Caco-2 (cell line): ENCODE measurements around the gene MMP26. TPM values are rescaled to one million over a fixed set of nuclear protein-coding genes. Genes with fewer than 3 reads are reported as not detected.

Source experiments
- BruUV-seq: library from RNA; stranded (reverse); fragments of 400-500 nt; replicated peaks from 2 replicates; lab custom pipeline; 2021; lab: Mats Ljungman, UMichigan
- CTCF ChIA-PET: fragments of 300-600 bp; sonication (Branson Sonifier 250); formaldehyde crosslinking; loops from one replicate; lab custom pipeline; 2022; ENCODE audit warnings: antibody characterized with exemption; lab: Charles Lee
- POLR2A ChIA-PET: fragments of 300-600 bp; sonication (Branson Sonifier 250); formaldehyde crosslinking; loops from one replicate; lab custom pipeline; 2022; ENCODE audit warnings: antibody characterized with exemption; lab: Charles Lee
- DNase-seq, 2 experiments: peaks; one replicate each; pipeline versions ENCODE4 v3.0.0 to v3.0.0-alpha.2; 2020 to 2022
- H3K27me3 ChIP-seq: replicated peaks from 2 replicates; pipeline ENCODE4 v1.6.0; 2011; ENCODE audit warnings: low read length; ENCODE audit not compliant: control insufficient read depth, insufficient read depth
- H3K36me3 ChIP-seq: 2 replicates; pipeline ENCODE4 v1.5.1; 2011; ENCODE audit warnings: low read length; ENCODE audit not compliant: control insufficient read depth, insufficient read depth
- H3K4me1 ChIP-seq: fragments of 250-450 bp; sonication (Bioruptor Pico); 2 replicates; pipeline ENCODE4 v1.5.1; 2020; ENCODE audit warnings: mild to moderate bottlenecking
- H3K4me3 ChIP-seq: 2 replicates; pipeline ENCODE4 v1.5.1; 2011; ENCODE audit warnings: low read depth, mild to moderate bottlenecking, control low read depth, low read length
- H3K9me3 ChIP-seq: fragments of 250-450 bp; sonication (Bioruptor Pico); 2 replicates; pipeline ENCODE4 v1.5.1; 2020; ENCODE audit warnings: mild to moderate bottlenecking, moderate library complexity
- H3K27ac Mint-ChIP-seq: one replicate; pipeline ENCODE4 v1.8.0; 2022; ENCODE audit warnings: mixed read lengths; ENCODE audit not compliant: unreplicated experiment
- H3K27me3 Mint-ChIP-seq: one replicate; pipeline ENCODE4 v1.8.0; 2022; ENCODE audit warnings: mixed read lengths; ENCODE audit not compliant: insufficient read depth, unreplicated experiment
- H3K36me3 Mint-ChIP-seq: one replicate; pipeline ENCODE4 v1.8.0; 2022; ENCODE audit warnings: mild to moderate bottlenecking, mixed read lengths; ENCODE audit not compliant: insufficient read depth, unreplicated experiment
- H3K4me1 Mint-ChIP-seq: one replicate; pipeline ENCODE4 v1.8.0; 2022; ENCODE audit warnings: low read depth, mixed read lengths; ENCODE audit not compliant: unreplicated experiment
- H3K4me3 Mint-ChIP-seq: one replicate; pipeline ENCODE4 v1.8.0; 2022; ENCODE audit warnings: mild to moderate bottlenecking, moderate library complexity, mixed read lengths; ENCODE audit not compliant: unreplicated experiment
- H3K9me3 Mint-ChIP-seq: one replicate; pipeline ENCODE4 v1.8.0; 2022; ENCODE audit warnings: mixed read lengths; ENCODE audit not compliant: unreplicated experiment
- CTCF ChIP-seq, 2 experiments: fragments of 200-600 bp in 1 of 2; IDR thresholded peaks; 1 replicate in 1 of 2; 2 replicates in 1 of 2; pipeline versions ENCODE4 v1.5.1 to v1.8.0; 2011 to 2022; ENCODE audit warnings: antibody characterized with exemption in 1 of 2, control low read depth in 1 of 2, inconsistent platforms in 1 of 2, low read depth in 1 of 2, low read length in 1 of 2, mild to moderate bottlenecking in 1 of 2, moderate library complexity in 1 of 2; ENCODE audit not compliant: insufficient read depth in 1 of 2, severe bottlenecking in 1 of 2, unreplicated experiment in 1 of 2
- intact Hi-C: fragments of 100-400 bp; cut with micrococcal nuclease; formaldehyde crosslinking; loops from one replicate; pipeline ENCODE4 v1.10.0; 2022; ENCODE audit not compliant: unreplicated experiment
- total RNA-seq: library from RNA; stranded (reverse); gene quantifications from 2 replicates; pipeline ENCODE4 v1.2.3, GENCODE V29; 2022

Gene MMP26
- total RNA-seq, 1 experiment from 2014 or later: not detected

GRCh38 chr11:4699697-4700435 lies 4.7 kb upstream of the MMP26 start:
- no peaks in the 10 kb centered on the region for H3K36me3 ChIP-seq
- no peak for DNase-seq
- H3K27me3 Mint-ChIP-seq: peaks cover 5% of the 10 kb centered on the region

GRCh38 chr11:4700436-4700820 lies 4.2 kb upstream of the MMP26 start:
- no peaks in the 10 kb centered on the region for H3K27me3 ChIP-seq

More at GRCh38 chr11:4699697-4700435, 4.7 kb upstream of the MMP26 start:
- no peaks in the 10 kb centered on the region for H3K4me1 ChIP-seq
- H3K27ac Mint-ChIP-seq: no peak overlapping the region
- H3K4me3 Mint-ChIP-seq: no peak overlapping the region
- H3K9me3 ChIP-seq: no peaks in the 10 kb centered on the region
- intact Hi-C loops: no loop called here
- H3K27me3 ChIP-seq: no peaks in the 10 kb centered on the region
- ChIA-PET CTCF (no interaction called here), POLR2A (no interaction called here)
- H3K4me3 ChIP-seq: no peak overlapping the region
- no peaks in the 10 kb centered on the region for H3K9me3 Mint-ChIP-seq
- no TSS peak for BruUV-seq
- H3K4me1 Mint-ChIP-seq: no peaks in the 10 kb centered on the region
- no peaks in the 10 kb centered on the region for H3K36me3 Mint-ChIP-seq
- TF ChIP-seq CTCF (IDR thresholded peaks at IDR 0.05; ENCODE audit: insufficient read depth in 1 of 2, low read depth in 1 of 2, low read length in 1 of 2, severe bottlenecking in 1 of 2, unreplicated experiment in 1 of 2): no peak

GRCh38 chr11:4704790-4705334 lies 278 bp downstream of the MMP26 start:
- Mint-ChIP-seq H3K27ac (no peak overlapping the region), H3K4me3 (no peak overlapping the region), H3K4me1 (no peaks in the 10 kb centered on the region), H3K9me3 (no peaks in the 10 kb centered on the region), H3K36me3 (no peaks in the 10 kb centered on the region), H3K27me3 (peaks cover 6% of the 10 kb centered on the region)
- intact Hi-C loops: loop anchor here (2.0 kb wide), 1 partner anchor 70 kb away; no protein-coding TSS in a partner anchor
- BruUV-seq: no TSS peak
- no peaks in the 10 kb centered on the region for H3K36me3 ChIP-seq
- no peak for TF ChIP-seq CTCF (IDR thresholded peaks at IDR 0.05; ENCODE audit: insufficient read depth in 1 of 2, low read depth in 1 of 2, low read length in 1 of 2, severe bottlenecking in 1 of 2, unreplicated experiment in 1 of 2)
- ChIA-PET CTCF (no interaction called here), POLR2A (interaction anchor here (0.6 kb wide), 1 partner anchor 81 kb away, joined by 3 read pairs; no protein-coding TSS in a partner anchor)
- H3K27me3 ChIP-seq: no peaks in the 10 kb centered on the region
- no peak overlapping the region for H3K4me3 ChIP-seq
- no peaks in the 10 kb centered on the region for H3K4me1 ChIP-seq
- DNase-seq: no peak
- no peaks in the 10 kb centered on the region for H3K9me3 ChIP-seq

More at GRCh38 chr11:4700436-4700820, 4.2 kb upstream of the MMP26 start:
- DNase-seq: no peak
- Mint-ChIP-seq H3K9me3 (no peaks in the 10 kb centered on the region), H3K4me1 (no peaks in the 10 kb centered on the region), H3K4me3 (no peak overlapping the region), H3K36me3 (no peaks in the 10 kb centered on the region), H3K27me3 (peaks cover 5% of the 10 kb centered on the region), H3K27ac (no peak overlapping the region)
- no peaks in the 10 kb centered on the region for H3K9me3 ChIP-seq
- H3K4me1 ChIP-seq: no peaks in the 10 kb centered on the region
- BruUV-seq: no TSS peak
- H3K4me3 ChIP-seq: no peak overlapping the region
- H3K36me3 ChIP-seq: no peaks in the 10 kb centered on the region
- TF ChIP-seq CTCF (IDR thresholded peaks at IDR 0.05; ENCODE audit: insufficient read depth in 1 of 2, low read depth in 1 of 2, low read length in 1 of 2, severe bottlenecking in 1 of 2, unreplicated experiment in 1 of 2): no peak
- POLR2A ChIA-PET: no interaction called here
- CTCF ChIA-PET: no interaction called here
- intact Hi-C loops: no loop called here
